ENCODE measurements around the gene KIF26B.

- TF ChIP-seq CTCF (IDR thresholded peaks at IDR 0.05; ENCODE audit: poor library complexity, severe bottlenecking) (no peak), EZH2 (IDR thresholded peaks at IDR 0.05; ENCODE audit: borderline replicate concordance, insufficient read depth, low read length, poor library complexity, severe bottlenecking) (no peak), MXI1 (conservative IDR thresholded peaks at IDR 0.05; ENCODE audit: poor library complexity, severe bottlenecking) (no peak), TAF1 (IDR thresholded peaks at IDR 0.05; ENCODE audit: low read depth) (no peak), POLR2AphosphoS5 (IDR thresholded peaks at IDR 0.05) (no peak), EP300 (conservative IDR thresholded peaks at IDR 0.05; ENCODE audit: poor library complexity, severe bottlenecking) (no peak), REST (IDR thresholded peaks at IDR 0.05; ENCODE audit: borderline replicate concordance) (no peak)
These were observed 593.9 kb downstream of the KIF26B start for GRCh38 chr1:245748646-245749045.

Data from neural cell (in vitro differentiated cells).